ENCODE data around the gene RNF224.

GRCh38 chr9:137272241-137273094 is 45.2 kb downstream of the RNF224 start:
- TF ChIP-seq POLR2A (IDR thresholded peaks at IDR 0.05) (no peak), CTCF (IDR thresholded peaks at IDR 0.05) (no peak)

Data from tibial nerve (tissue), 3 donors.